Adrenal gland (tissue), 5 donors: ENCODE data around the gene CALHM5.

Experiments used
- POLR2A ChIP-seq, 2 donors: fragments of 450-650 bp; IDR thresholded peaks; one replicate each; pipeline ENCODE4 v1.6.1; 2017; ENCODE audit warnings: antibody characterized with exemption in 2 of 2, mild to moderate bottlenecking in 2 of 2, moderate library complexity in 1 of 2
- TF ChIP-seq, protein P1 (sequence below), 6 experiments: fragments of 450-650 bp in 4 of 6; fragments of 200-600 bp in 2 of 6; sonication (generic) in 1 of 6; IDR thresholded peaks; 1 replicate in 5 of 6; 2 replicates in 1 of 6; pipeline versions ENCODE4 v1.5.1 to v1.8.0; 2016 to 2021; ENCODE audit warnings: antibody characterized with exemption in 6 of 6, mild to moderate bottlenecking in 2 of 6, moderate library complexity in 1 of 6
- donor health status: DM: no; HTN: no; CAD: no.

DNA sequence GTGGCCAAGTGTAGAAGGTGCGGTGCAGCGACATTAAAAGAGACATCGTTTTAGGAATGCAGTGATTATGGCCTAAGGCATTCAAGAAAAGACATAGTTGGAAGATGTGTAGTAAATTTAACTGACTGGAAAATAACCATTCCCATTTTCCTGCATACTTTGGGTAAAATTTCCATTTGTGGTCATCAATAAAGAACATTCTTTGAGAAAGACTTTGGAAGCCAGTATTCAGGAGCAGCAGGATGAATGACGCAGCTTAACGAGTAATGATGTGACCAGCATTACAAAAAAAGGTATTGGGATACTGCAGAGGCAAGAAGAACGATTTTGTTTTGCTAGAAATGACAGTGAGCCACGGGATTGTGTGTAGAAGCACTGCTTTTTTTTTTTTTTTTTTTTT is 52.9 kb downstream of the CALHM5 start:
- TF ChIP-seq, protein P1, sequence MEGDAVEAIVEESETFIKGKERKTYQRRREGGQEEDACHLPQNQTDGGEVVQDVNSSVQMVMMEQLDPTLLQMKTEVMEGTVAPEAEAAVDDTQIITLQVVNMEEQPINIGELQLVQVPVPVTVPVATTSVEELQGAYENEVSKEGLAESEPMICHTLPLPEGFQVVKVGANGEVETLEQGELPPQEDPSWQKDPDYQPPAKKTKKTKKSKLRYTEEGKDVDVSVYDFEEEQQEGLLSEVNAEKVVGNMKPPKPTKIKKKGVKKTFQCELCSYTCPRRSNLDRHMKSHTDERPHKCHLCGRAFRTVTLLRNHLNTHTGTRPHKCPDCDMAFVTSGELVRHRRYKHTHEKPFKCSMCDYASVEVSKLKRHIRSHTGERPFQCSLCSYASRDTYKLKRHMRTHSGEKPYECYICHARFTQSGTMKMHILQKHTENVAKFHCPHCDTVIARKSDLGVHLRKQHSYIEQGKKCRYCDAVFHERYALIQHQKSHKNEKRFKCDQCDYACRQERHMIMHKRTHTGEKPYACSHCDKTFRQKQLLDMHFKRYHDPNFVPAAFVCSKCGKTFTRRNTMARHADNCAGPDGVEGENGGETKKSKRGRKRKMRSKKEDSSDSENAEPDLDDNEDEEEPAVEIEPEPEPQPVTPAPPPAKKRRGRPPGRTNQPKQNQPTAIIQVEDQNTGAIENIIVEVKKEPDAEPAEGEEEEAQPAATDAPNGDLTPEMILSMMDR (IDR thresholded peaks at IDR 0.05), result no peak
- TF ChIP-seq POLR2A (IDR thresholded peaks at IDR 0.05), result no peak
